GM18505 (cell line): ENCODE results near the gene RLBP1.

Experiments used
- ATAC-seq: cut with Tn5 transposase; IDR thresholded peaks from one replicate; pipeline ENCODE4 v1.9.1; 2021; ENCODE audit not compliant: unreplicated experiment
- POLR2A ChIP-seq: IDR thresholded peaks from 4 replicates; pipeline ENCODE4 v1.6.1; 2011; ENCODE audit warnings: borderline replicate concordance; ENCODE audit not compliant: insufficient read depth, insufficient read length; ENCODE audit errors: extremely low read depth

RLBP1 gene

GRCh38 chr15:89163271-89164055 lies 57.9 kb downstream of the RLBP1 start:
- no peak for TF ChIP-seq POLR2A
- ATAC-seq, result no peak

GRCh38 chr15:89161666-89162065 lies 59.7 kb downstream of the RLBP1 start:
- no peak for ATAC-seq
- no peak for TF ChIP-seq POLR2A
